ENCODE results near the gene KLHL12. TPM values are rescaled to one million over a fixed set of nuclear protein-coding genes. Genes with fewer than 3 reads are reported as not detected.

KLHL12 gene
- total RNA-seq, 1 experiment from 2014 or later, result 33.8 TPM

DNA sequence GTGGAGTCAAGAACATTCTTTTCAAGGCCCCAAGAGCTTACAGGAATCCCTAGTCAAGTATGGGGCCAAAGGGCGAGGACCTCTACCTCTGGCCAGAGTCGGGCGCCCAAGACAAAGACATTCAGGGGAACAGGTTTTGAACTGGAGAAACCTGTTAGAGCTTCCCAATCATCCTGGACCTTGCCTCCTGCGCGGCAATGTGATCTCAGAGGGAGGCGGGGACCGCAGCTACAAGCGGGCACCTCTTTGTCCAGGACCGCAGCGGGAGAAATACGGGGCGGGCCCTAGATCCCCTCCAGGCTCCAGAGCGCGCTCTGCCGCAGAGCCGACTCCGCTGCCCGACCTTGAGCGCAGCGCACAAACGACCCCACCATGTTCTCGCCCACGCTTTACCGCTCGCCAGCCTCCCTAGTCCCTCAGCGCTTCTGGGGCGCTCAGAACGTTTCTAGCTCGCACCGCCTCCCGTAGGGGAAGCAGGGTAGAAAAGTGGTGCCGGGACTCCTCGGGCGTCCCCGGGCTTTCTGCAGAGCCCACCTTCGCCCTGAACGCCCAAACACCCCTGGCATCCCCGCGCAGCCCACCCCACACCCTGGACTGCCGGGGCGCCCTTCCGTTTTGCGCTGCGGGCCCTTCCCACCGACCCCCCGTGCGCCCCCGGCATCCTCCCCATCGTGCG is 66.2 kb downstream of the KLHL12 start:
- H3K4me3 ChIP-seq (replicated peaks in 1 of 2; ENCODE audit: low read depth in 1 of 2, low read length in 2 of 2), result peak overlapping the region; percentile 76 to 77
- peak overlapping the region; percentile 66 for H2AFZ ChIP-seq (ENCODE audit: low read depth, low read length, poor library complexity, severe bottlenecking)
- H3K27ac ChIP-seq (ENCODE audit: low read depth, low read length), result peak overlapping the region; percentile 46; the same call in 1 of the 2 replicates
- TF ChIP-seq POLR2AphosphoS5 (IDR thresholded peaks at IDR 0.05; ENCODE audit: low read depth, low read length) (peak; percentile 53; the same call in 1 of the 2 replicates), POLR2A (IDR thresholded peaks at IDR 0.05; ENCODE audit: borderline replicate concordance, extremely low read depth, insufficient read depth, insufficient read length) (no peak), EGR1 (IDR thresholded peaks at IDR 0.05; ENCODE audit: low read depth) (peak; percentile 70)
- no peaks in the 10 kb centered on the region for H3K36me3 ChIP-seq (ENCODE audit: control insufficient read depth in 1 of 2, insufficient read depth in 2 of 2, low read length in 2 of 2)
- ChIA-PET CTCF (interaction anchor here (1.8 kb wide), 1 partner anchor 8 kb away, joined by 7 read pairs; no protein-coding TSS in a partner anchor), RAD21 (ENCODE audit: low non-redundant PET in 1 of 2, low total read pairs in 2 of 2, uncharacterized antibody in 2 of 2, unreplicated experiment in 2 of 2) (interaction anchor here in 1 of 2 experiments (0.7 kb wide), 1 partner anchor 519 kb away, joined by 4 read pairs; no protein-coding TSS in a partner anchor), POLR2A (interaction anchor here (0.7 to 1.3 kb wide), 3 partner anchors 9 to 52 kb away, joined by 3 to 6 read pairs (median 3); no protein-coding TSS in a partner anchor)
- BruUV-seq (replicated peaks), result no TSS peak
- peak overlapping the region; percentile 88 for H3K4me2 ChIP-seq (ENCODE audit: low read length)
- H3K27me3 ChIP-seq (ENCODE audit: insufficient read depth, low read length), result 0 out of 2 replicates have a peak, but pooled peaks cover 2% of the 10 kb centered on the region
- H3K4me1 ChIP-seq (ENCODE audit: control insufficient read depth in 1 of 2, insufficient read depth in 2 of 2, low read length in 2 of 2), result peaks cover 8 to 14% of the 10 kb centered on the region in 2 experiments; a peak in 3 of 4 replicates
- H3K9ac ChIP-seq (ENCODE audit: low read length), result peak overlapping the region; percentile 68
- ATAC-seq (peak; percentile 78), DNase-seq (ENCODE audit: low read depth, low spot score) (peak; percentile 38)
- no peaks in the 10 kb centered on the region for H4K20me1 ChIP-seq (ENCODE audit: insufficient read depth)
- H3K9me2 ChIP-seq (ENCODE audit: insufficient read depth), result no peaks in the 10 kb centered on the region
- intact Hi-C loops (cut with micrococcal nuclease), result loop anchor here (2.0 kb wide), 1 partner anchor 28 kb away; the partner anchor contains the start of gene RABIF
- H3K9me3 ChIP-seq (ENCODE audit: control insufficient read depth in 1 of 2, insufficient read depth in 1 of 2, low read depth in 1 of 2, low read length in 2 of 2), result no peaks in the 10 kb centered on the region
- H3K79me2 ChIP-seq (ENCODE audit: insufficient read depth, low read length), result no peaks in the 10 kb centered on the region

DNA sequence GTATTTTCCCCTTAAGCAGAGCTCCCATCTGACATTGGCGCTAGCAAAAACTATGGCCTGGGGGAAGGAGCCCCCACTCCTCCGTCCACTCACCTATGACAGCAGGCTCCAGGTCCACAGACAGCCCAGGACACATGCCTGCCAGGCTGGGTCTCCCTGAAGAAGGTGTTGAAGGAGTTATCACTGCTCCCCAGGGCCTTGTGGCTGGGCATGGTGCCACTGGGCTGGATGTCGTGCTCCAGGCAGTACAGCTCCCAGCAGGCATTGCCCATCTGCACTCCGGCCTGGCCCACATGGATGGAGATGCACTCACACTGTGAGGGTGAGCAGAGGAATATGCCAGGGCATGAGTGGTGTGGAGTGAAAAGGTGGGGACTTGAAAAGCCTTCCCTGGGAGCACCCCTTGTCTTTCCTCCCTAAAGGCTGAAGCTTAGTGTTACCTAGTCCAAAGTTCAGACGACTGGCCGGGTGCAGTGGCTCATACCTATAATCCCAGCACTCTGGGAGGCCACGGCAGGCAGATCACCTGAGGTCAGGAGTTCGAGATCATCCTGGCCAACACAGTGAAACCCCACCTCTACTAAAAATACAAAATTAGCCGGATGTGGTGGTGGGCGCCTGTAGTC is 68.1 kb downstream of the KLHL12 start:
- Histone ChIP-seq H3K4me1 (ENCODE audit: control insufficient read depth in 1 of 2, insufficient read depth in 2 of 2, low read length in 2 of 2) (peaks cover 8 to 14% of the 10 kb centered on the region in 2 experiments; a peak in 3 of 4 replicates), H3K4me2 (ENCODE audit: low read length) (no peak overlapping the region)
- POLR2A ChIA-PET, result interaction anchor here (1.4 to 1.6 kb wide), 2 partner anchors 23 to 46 kb away, joined by 3 read pairs; no protein-coding TSS in a partner anchor
- no peak for TF ChIP-seq CBX3 (IDR thresholded peaks at IDR 0.05; ENCODE audit: low read depth)
- no peak for TF ChIP-seq CEBPB (IDR thresholded peaks at IDR 0.05; ENCODE audit: low read depth)
- no peak for TF ChIP-seq JUND (IDR thresholded peaks at IDR 0.05)
- TF ChIP-seq, protein P1, sequence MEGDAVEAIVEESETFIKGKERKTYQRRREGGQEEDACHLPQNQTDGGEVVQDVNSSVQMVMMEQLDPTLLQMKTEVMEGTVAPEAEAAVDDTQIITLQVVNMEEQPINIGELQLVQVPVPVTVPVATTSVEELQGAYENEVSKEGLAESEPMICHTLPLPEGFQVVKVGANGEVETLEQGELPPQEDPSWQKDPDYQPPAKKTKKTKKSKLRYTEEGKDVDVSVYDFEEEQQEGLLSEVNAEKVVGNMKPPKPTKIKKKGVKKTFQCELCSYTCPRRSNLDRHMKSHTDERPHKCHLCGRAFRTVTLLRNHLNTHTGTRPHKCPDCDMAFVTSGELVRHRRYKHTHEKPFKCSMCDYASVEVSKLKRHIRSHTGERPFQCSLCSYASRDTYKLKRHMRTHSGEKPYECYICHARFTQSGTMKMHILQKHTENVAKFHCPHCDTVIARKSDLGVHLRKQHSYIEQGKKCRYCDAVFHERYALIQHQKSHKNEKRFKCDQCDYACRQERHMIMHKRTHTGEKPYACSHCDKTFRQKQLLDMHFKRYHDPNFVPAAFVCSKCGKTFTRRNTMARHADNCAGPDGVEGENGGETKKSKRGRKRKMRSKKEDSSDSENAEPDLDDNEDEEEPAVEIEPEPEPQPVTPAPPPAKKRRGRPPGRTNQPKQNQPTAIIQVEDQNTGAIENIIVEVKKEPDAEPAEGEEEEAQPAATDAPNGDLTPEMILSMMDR (IDR thresholded peaks at IDR 0.05 in 2 of 3, conservative IDR thresholded peaks at IDR 0.05 in 1 of 3; ENCODE audit: borderline replicate concordance in 1 of 3, insufficient read depth in 1 of 3, low read depth in 2 of 3, low read length in 2 of 3), result no peak
- TF ChIP-seq SP1 (IDR thresholded peaks at IDR 0.05; ENCODE audit: low read depth), result no peak
- no peak for TF ChIP-seq EZH2 (IDR thresholded peaks at IDR 0.05)
- TF ChIP-seq, protein P2, sequence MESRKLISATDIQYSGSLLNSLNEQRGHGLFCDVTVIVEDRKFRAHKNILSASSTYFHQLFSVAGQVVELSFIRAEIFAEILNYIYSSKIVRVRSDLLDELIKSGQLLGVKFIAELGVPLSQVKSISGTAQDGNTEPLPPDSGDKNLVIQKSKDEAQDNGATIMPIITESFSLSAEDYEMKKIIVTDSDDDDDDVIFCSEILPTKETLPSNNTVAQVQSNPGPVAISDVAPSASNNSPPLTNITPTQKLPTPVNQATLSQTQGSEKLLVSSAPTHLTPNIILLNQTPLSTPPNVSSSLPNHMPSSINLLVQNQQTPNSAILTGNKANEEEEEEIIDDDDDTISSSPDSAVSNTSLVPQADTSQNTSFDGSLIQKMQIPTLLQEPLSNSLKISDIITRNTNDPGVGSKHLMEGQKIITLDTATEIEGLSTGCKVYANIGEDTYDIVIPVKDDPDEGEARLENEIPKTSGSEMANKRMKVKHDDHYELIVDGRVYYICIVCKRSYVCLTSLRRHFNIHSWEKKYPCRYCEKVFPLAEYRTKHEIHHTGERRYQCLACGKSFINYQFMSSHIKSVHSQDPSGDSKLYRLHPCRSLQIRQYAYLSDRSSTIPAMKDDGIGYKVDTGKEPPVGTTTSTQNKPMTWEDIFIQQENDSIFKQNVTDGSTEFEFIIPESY (IDR thresholded peaks at IDR 0.05; ENCODE audit: extremely low read depth, insufficient replicate concordance, low read length), result no peak
- TF ChIP-seq ZNF274 (IDR thresholded peaks at IDR 0.05; ENCODE audit: low read depth, low read length), result no peak
- TF ChIP-seq FOSL1 (IDR thresholded peaks at IDR 0.05; ENCODE audit: low read depth), result no peak
- no peak for TF ChIP-seq POLR2A (IDR thresholded peaks at IDR 0.05; ENCODE audit: borderline replicate concordance, extremely low read depth, insufficient read depth, insufficient read length)
- no peak for TF ChIP-seq ZFX (IDR thresholded peaks at IDR 0.05)

More for the DNA sequence above, 68.1 kb downstream of the KLHL12 start:
- RAD21 ChIA-PET (ENCODE audit: low non-redundant PET in 1 of 2, low total read pairs in 2 of 2, uncharacterized antibody in 2 of 2, unreplicated experiment in 2 of 2), result no interaction called here
- H2AFZ ChIP-seq (ENCODE audit: low read depth, low read length, poor library complexity, severe bottlenecking), result no peak overlapping the region
- H3K27me3 ChIP-seq (ENCODE audit: insufficient read depth, low read length), result no peaks in the 10 kb centered on the region
- H3K9me2 ChIP-seq (ENCODE audit: insufficient read depth), result no peaks in the 10 kb centered on the region
- CTCF ChIA-PET, result no interaction called here
- ATAC-seq (no peak), DNase-seq (ENCODE audit: low read depth, low spot score) (no peak)
- BruUV-seq (replicated peaks), result no TSS peak
- H4K20me1 ChIP-seq (ENCODE audit: insufficient read depth), result no peaks in the 10 kb centered on the region
- H3K27ac ChIP-seq (ENCODE audit: low read depth, low read length), result no peak overlapping the region
- no peak overlapping the region for H3K9ac ChIP-seq (ENCODE audit: low read length)
- H3K9me3 ChIP-seq (ENCODE audit: control insufficient read depth in 1 of 2, insufficient read depth in 1 of 2, low read depth in 1 of 2, low read length in 2 of 2), result no peaks in the 10 kb centered on the region
- no peaks in the 10 kb centered on the region for H3K79me2 ChIP-seq (ENCODE audit: insufficient read depth, low read length)
- H3K4me3 ChIP-seq (replicated peaks in 1 of 2; ENCODE audit: low read depth in 1 of 2, low read length in 2 of 2), result no peak overlapping the region
- intact Hi-C loops (cut with micrococcal nuclease), result loop anchor here (5.0 kb wide), 1 partner anchor 528 kb away; no protein-coding TSS in a partner anchor
- no peaks in the 10 kb centered on the region for H3K36me3 ChIP-seq (ENCODE audit: control insufficient read depth in 1 of 2, insufficient read depth in 2 of 2, low read length in 2 of 2)
